Prostate gland (tissue), 2 donors: Measurements from ENCODE around the gene GHSR.
"Not testable (repeated sequence)": the region's sequence is repeated elsewhere in the genome, so short reads cannot be mapped to it uniquely, and the experiment has no call there.

ENCODE experiments used
- CTCF ChIP-seq, 4 experiments: fragments of 200-600 bp in 2 of 4; fragments of 450-650 bp in 2 of 4; sonication (generic) in 2 of 4; IDR thresholded peaks; 1 replicate in 3 of 4; 2 replicates in 1 of 4; pipeline ENCODE4 v1.5.1; 2016 to 2019; ENCODE audit warnings: antibody characterized with exemption in 4 of 4, mild to moderate bottlenecking in 2 of 4, moderate library complexity in 2 of 4
- POLR2A ChIP-seq: fragments of 450-650 bp; IDR thresholded peaks from one replicate; pipeline ENCODE4 v1.6.1; 2016; ENCODE audit warnings: antibody characterized with exemption, mild to moderate bottlenecking
- POLR2AphosphoS5 ChIP-seq: sonication (generic); formaldehyde crosslinking; IDR thresholded peaks from one replicate; pipeline ENCODE4 v1.6.1; 2017; ENCODE audit warnings: antibody characterized with exemption

GRCh38 chr3:172490198-172490669 is 42.0 kb upstream of the GHSR start:
- TF ChIP-seq POLR2A, result not testable (repeated sequence)
- TF ChIP-seq CTCF (IDR thresholded peaks at IDR 0.05), result peak; percentile 70 to 88 (median 83)
- peak; percentile 75 for TF ChIP-seq POLR2AphosphoS5
